ENCODE measurements around the gene FCN1. TPM values are rescaled to one million over a fixed set of nuclear protein-coding genes. Genes with fewer than 3 reads are reported as not detected.

FCN1 gene
- total and polyA plus RNA-seq, 3 donors from 2014 or later: 0.19 to 8.0 TPM; not detected in 1

DNA sequence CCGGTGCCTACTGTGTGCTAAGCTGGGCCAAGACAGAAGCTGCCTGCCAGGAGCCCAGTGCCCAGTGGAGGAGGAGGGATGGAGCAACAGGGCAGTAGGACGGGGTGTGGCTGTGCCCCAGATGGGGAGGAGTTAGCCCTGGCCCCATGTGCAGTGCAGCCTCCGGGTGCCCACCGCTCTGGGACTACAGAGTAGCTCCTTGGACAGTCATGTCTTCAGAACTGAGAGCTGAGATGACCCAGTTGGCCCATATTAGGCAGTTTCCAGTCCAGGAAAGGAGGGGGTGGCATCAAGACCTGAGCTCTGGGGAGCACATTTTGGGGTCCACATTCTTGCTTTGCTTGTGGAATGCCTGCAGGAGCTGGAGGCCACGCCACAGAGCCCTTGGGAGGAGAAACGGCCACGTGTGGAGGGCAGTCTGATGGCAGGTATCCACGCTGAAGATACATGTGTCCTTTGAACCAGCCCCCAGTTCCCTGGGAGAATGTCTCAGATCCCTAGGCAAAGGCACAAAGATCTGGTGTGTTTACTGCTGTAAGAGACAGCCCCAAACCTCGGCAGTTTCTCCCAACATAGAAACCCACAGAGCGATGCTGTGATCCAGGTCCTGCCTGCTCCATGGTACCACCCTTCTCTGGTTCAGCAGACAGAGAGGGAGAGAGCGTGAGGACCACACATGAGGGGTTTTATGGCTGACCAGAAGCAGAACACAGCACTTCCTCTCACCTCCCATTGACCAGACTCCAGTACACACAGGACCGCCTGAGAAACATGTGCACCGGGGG is 46.8 kb upstream of the FCN1 start:
- H3K27ac ChIP-seq: no peak overlapping the region
- TF ChIP-seq CTCF (IDR thresholded peaks at IDR 0.05): no peak
- no peak for TF ChIP-seq POLR2A (IDR thresholded peaks at IDR 0.05)
- H3K36me3 ChIP-seq (ENCODE audit: low read depth, missing control alignments): no peaks in the 10 kb centered on the region
- WGBS, 2 donors: 82 to 90% methylated on average over 10 to 13 of the region's 13 CpGs
- no peaks in the 10 kb centered on the region for H3K27me3 ChIP-seq
- DNase-seq: no peak
- H3K4me1 ChIP-seq: no peaks in the 10 kb centered on the region
- H3K9me3 ChIP-seq: no peaks in the 10 kb centered on the region
- intact Hi-C loops (cut with DNase I; ENCODE audit: low total_unique reads): no loop called here
- H3K4me3 ChIP-seq: no peak overlapping the region

DNA sequence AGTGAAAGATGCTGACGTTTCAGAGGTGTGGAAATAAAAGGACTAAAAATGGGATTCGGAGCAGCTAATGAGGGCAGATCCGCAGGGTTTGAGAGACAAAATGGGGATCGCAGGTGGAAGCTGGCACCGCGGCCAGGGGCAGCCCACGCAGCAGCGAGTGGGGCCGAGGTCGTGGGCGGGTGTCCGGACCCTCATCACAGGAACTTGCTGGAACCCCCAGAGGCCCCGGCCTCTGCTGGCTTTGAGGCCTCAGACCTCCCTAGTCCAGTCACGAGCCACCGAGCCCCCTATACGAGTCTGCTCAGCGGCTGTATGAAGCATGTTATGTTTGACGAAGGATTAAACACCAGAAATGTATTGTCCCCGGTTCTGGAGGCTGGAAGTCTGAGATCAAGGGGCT is 45.8 kb upstream of the FCN1 start:
- TF ChIP-seq CTCF (IDR thresholded peaks at IDR 0.05): no peak
- no peak for TF ChIP-seq POLR2A (IDR thresholded peaks at IDR 0.05)
- Histone ChIP-seq H3K4me1 (no peaks in the 10 kb centered on the region), H3K27me3 (no peaks in the 10 kb centered on the region), H3K4me3 (no peak overlapping the region), H3K9me3 (no peaks in the 10 kb centered on the region), H3K36me3 (ENCODE audit: low read depth, missing control alignments) (no peaks in the 10 kb centered on the region), H3K27ac (no peak overlapping the region)
- no peak for DNase-seq
- intact Hi-C loops (cut with DNase I; ENCODE audit: low total_unique reads): no loop called here
- WGBS, 2 donors: 54 to 78% methylated on average over 19 of the region's 19 CpGs

GRCh38 chr9:134962973-134963364 is 45.3 kb upstream of the FCN1 start:
- H3K4me3 ChIP-seq: no peak overlapping the region
- DNase-seq: no peak
- no peak overlapping the region for H3K27ac ChIP-seq
- no peaks in the 10 kb centered on the region for H3K36me3 ChIP-seq (ENCODE audit: low read depth, missing control alignments)
- 62 to 80% methylated on average over 17 to 18 of the region's 19 CpGs for WGBS, 2 donors
- H3K4me1 ChIP-seq: no peaks in the 10 kb centered on the region
- intact Hi-C loops (cut with DNase I; ENCODE audit: low total_unique reads): no loop called here
- TF ChIP-seq POLR2A (IDR thresholded peaks at IDR 0.05) (no peak), CTCF (IDR thresholded peaks at IDR 0.05) (no peak)
- no peaks in the 10 kb centered on the region for H3K27me3 ChIP-seq
- no peaks in the 10 kb centered on the region for H3K9me3 ChIP-seq

DNA sequence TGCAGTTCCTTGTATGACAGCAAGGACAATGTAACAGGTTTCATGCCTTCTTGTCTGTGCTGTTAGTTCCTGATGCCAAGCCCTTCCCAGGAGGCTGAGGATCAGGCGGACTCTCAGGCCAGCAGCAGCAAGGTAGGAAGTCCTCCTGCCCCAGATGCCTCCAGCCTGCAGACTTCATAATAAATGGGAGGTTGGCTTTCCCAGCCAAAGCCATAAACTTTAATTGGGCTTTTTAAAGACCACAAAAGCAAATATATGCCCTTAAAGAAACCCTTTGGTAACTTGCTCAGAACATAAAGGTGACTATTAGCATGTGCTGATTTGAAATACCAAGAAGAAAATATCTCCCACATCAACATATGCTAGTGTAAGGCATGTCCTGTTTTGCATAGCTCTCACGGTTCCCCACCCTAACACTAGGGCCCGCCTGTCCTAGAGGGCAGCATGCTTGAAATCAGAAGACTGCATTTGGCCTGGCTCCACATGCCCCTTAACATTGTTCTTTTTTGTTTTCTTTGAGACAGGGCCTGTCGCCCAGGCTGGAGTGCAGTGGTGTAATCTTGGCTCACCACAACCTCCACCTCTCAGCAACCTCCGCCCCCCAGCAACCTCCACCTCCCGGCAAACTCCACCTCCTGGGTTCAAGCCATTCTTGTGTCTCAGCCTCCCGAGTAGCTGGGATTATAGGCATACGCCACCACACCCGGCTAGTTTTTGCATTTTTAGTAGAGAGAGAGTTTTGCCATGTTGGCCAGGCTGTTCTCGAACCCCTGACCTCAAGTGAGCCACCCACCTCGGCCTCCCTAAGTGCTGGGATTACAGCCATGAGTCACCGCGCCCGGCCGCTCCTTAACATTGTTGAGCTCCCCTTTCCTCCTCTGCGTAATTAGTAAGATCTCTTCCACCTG is 44.6 kb upstream of the FCN1 start:
- no peaks in the 10 kb centered on the region for H3K9me3 ChIP-seq
- no peak for TF ChIP-seq CTCF (IDR thresholded peaks at IDR 0.05)
- no peak for TF ChIP-seq POLR2A (IDR thresholded peaks at IDR 0.05)
- DNase-seq: no peak
- intact Hi-C loops (cut with DNase I; ENCODE audit: low total_unique reads): no loop called here
- H3K27me3 ChIP-seq: no peaks in the 10 kb centered on the region
- WGBS, 2 donors: 78 to 85% methylated on average over 16 of the region's 16 CpGs
- no peaks in the 10 kb centered on the region for H3K4me1 ChIP-seq
- H3K36me3 ChIP-seq (ENCODE audit: low read depth, missing control alignments): no peaks in the 10 kb centered on the region
- no peak overlapping the region for H3K4me3 ChIP-seq
- H3K27ac ChIP-seq: no peak overlapping the region

All from testis (tissue), 3 donors.